GM18867 (cell line): Measurements from ENCODE around the gene SHB.

Experiments used
- ATAC-seq: cut with Tn5 transposase; IDR thresholded peaks from one replicate; pipeline ENCODE4 v1.9.1; 2021; ENCODE audit warnings: mild to moderate bottlenecking, moderate library complexity; ENCODE audit not compliant: unreplicated experiment

The SHB gene

GRCh38 chr9:38088006-38088925 is 19.2 kb upstream of the SHB start:
- peak; percentile 46 for ATAC-seq

DNA sequence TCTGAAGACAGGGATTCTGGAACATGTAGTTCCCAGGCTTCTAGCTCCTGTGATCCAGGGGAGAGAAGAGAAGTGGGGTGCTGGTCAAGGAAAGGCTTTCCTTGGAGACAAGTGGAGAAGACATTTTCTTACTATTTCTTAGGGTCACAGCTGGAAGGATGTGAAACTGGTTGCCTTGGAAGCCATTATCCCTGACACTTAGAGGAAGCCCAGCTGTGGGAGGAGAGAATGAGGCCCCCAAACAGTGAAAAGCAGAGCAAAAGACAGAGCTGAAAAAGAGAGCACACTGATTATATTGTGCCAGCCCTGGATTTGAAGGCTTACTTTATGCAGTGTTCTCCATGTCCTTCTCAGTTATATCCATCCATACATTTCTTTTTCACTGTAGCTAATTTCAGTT is 17.5 kb upstream of the SHB start:
- no peak for ATAC-seq

DNA sequence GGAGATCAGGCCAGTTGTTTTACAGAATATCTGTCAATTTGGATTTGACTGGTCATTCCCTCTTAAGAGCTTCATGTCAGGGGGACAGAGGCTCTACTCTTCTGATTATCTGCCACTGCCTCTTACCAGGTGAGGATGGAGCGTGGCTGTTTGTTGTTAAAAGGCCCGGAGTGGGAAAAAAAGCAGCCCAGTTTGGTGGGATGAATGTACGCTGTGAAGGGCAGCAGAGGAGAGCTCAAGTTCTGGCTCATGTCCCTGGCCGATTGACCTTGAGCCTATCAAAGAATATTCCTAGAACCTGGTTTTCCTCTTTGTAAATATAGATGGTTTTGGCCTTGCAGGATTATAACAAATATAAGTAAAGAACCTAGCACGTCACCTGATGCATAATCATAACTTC is 16.3 kb upstream of the SHB start:
- no peak for ATAC-seq

DNA sequence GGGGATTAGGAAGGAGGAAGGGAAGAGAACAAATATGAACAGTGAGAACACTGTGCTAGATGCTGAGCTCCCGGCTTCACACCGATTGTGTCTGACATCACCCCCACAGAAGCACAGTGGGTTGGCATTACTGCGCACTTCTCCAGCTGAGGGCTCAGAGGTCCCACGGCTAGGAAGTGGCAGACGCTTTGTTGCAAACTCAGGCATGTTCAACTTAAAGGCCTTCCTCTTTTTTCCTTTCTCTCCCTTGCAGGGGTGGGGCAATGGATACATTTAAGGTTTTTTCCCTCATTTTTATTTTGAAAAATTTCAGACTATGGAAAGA is 15.5 kb upstream of the SHB start:
- ATAC-seq = no peak

DNA sequence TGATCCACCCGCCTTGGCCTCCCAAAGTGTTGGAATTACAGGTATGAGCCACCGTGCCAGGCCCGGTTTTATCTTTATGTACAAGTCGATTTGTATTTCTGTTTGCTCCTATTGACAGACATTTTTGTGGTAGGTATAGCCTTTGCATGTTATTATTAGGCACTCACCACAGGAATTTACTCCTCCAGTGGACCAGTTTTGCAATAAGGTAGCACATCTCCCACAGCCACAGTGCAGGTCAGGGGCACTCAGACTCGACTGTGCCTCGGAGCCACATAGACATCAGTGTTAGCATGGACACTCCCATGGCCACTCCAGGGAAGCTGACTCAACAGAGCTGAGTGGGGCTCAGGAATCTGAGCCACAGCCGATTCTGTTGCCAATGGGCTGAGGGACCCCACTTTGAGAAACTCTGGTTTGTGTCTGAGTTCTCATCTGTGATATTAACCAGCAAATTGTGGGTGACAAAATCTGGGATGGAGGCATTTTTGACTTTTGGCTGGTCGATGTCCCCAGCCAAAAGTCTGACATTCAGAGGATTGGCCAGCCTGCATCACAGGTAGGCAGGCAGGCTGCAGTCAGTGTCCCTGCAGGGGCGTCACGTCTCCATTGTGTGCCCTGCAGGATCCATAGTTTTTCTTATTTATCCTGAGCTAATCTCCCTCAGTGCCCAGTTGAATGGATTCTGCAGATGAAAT is 15.0 kb upstream of the SHB start:
- no peak for ATAC-seq

DNA sequence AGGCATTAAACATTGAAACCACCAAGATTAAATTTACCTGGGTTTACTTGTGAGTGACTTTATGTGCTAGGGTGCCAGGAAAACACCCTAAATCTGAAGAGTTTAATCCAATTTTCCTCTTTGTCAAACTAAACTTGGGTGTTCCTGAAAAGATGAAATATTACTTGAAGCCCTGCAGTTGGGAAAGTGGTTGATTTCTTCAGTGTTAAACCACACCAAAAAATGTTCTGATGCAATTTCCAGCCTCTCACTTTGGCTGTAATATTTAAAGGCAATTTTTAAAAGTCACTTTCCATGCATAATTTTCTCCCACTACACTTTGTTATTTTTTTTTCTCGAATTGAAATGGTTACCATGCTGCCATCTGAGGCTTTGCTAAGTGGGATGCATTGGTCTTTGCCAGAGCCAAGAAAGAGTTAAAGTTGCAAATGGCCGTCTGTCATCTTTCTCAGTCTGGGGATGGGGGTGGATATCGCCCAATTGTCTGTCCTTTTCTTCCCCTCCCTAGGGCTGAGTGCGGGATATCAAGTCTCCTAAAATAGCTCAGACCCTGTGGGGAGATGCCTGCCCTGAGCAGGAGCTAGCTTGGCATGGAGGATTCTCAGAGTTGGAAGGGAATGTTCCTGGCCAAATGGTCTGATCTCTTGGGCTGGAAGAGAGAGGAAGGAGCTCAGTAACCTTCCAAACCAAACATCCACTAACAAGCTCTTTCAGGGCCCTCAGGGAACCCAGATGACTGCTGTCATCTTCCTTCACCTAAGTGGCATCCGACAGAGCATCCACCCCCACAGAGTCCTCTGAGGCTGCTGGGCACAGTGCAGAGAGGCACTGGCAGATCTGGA is 13.6 kb upstream of the SHB start:
- ATAC-seq = no peak

GRCh38 chr9:38081356-38082108 is 12.5 kb upstream of the SHB start:
- ATAC-seq = no peak

- ATAC-seq = no peak
Observed at GRCh38 chr9:38079461-38080031, 10.5 kb upstream of the SHB start.

- no peak for ATAC-seq
Observed at GRCh38 chr9:38075272-38075671, 6.2 kb upstream of the SHB start.

- ATAC-seq = no peak
Observed at GRCh38 chr9:38074441-38074961, 5.5 kb upstream of the SHB start.

- ATAC-seq = no peak
Observed at GRCh38 chr9:38073882-38074281, 4.9 kb upstream of the SHB start.

- ATAC-seq = no peak
Observed at GRCh38 chr9:38071470-38072134, 2.6 kb upstream of the SHB start.

DNA sequence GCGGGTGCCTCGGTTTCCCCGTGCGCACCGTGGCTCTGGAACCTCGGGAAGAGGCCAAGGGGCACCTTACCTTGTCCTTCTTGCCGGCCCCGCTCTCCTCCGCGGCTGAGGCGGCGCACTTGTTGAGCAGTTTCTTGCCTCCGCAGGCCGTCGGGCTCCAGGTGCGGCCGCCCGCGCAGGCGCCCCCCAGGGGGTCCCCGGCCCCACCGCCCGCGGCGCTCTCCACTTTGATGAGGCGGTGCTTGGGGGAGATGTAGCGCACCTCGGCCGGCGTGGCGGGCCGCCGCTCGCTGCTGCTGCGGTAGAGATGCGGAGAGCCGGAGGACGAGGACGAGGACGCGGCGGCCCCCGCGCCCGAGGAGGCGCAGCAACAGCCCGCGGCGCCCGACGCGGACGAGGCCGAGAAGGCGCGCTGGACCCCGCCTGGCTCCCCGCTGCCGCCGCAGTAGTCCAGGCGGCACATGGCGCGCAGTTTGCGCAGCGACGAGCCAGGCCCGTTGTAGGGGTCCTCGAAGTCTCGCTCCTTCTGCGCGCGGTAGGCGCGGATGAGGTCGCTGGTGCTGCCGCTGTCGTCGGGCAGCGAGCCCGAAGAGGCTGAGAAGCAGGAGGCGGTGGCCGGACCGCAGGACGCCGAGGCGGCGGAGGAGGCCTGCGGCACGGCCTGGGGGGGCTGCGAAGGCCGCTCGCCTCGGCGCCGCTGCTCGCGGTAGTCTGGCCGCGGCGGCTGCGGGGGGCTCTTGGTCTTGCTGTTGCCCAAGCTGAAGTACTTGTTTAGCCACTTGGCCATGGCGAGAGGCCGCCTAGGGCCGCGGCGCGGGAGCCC is 957 bp downstream of the SHB start:
- peak; percentile 0 for ATAC-seq

DNA sequence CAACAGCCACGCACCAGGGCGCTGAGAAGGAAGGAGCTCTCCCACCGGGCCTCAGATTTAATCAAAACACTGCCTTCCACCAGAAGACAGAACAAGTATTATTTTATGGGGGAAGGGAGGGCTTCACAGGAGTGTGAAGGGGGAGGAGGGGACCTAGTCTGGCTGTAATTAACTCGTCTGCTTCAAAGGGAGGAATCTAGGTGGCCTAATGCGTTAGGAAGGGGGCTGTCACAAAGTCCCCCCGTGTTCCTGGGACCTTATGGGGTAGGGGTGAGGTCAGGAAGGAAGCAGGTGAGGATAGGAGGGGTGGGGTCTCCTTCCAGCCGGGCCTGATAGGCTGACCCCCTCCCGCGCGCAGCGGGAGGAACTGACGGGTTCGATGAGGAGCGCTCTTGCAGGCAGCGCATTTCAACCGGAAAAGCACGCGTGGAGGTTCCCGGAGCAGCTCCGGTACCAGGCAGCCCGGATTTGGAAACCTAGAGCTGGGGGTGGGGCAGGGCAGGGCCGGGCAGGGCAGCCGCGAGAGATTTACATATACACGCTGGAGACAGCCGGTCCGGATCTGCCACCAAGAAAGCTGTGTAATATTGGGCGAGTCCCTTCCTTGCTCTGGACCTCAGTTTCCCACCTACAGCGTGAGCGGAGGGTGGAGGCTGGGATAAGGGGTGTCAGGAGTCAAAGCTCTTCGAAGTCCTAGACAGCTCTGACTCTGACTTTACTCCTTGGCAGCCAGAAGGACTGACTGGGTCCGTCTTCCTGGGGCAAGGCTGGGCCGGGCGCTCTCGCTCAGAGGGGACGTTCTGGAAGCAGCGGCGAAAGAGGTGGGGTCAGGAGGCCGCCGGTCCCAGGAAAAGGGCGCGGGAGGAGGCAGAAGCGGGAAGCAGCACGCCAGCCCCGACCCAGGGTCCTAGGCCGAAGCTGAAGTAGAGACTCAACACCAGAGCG is 1.8 kb downstream of the SHB start:
- no peak for ATAC-seq

DNA sequence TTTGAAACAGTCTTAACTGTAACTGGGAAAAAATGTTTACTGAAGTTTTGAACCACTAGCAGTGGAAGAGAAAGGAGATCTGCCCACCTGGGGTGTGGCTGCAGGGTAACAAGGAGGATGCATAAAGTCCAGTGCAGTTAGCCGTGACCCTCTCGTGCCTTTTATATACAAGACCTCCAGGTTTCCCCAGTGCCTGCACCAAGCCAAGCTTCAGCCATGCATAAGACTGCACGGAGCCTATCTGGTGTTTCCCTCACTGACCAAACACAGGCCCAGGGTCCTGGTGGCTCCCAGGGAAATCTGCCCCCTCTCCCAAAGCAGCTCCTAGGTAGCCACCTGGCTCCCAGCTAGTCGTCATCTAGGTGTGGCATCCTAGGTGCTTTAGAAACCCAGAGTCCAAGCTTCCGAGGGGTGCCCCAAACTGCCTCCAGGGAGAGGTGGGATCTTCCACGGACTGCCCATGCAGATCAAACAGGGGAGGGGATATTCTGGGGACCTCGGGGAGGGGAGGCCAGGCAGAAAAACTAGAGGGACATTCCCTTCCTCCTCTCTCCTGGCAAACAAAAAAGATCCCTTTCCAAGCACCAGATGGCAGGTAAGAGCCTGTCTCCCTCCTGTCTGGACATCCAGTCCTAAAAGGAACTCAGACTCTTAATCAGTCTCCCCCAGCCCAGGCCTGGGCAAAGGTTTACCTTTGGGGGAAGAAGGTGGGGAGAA is 2.7 kb downstream of the SHB start:
- ATAC-seq = no peak

DNA sequence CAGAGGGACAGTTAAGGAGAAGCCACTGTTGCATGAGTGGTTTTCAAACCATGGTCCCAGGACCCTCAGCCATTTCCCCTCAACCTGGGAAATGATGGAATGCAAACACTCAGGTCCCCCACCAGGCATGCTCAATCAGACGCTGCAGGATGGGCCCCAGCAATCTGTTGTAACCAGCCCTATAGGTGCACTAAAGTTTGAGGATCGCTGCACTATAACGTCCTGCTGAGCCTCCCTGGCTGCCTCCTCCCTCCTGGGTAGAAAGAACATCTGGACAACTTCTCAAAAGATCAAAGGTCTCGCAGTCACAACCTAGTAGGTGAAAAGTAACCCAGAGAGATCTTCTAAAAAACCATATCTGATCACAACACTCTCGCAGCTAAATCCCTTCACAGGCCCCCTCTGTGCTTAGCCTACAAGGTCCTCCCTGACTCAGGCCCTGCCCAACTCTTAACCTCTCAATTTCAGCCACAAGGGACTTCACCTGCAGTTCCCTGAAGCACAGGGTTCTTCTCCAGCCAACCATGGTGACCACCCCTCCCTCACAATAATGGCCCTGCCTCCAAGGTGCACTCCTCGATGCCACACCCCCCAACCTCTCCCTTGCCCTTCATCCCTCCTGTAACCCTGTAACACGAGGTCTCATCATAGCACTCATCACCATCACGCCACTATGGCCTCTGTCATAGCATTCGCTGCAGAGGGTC is 3.5 kb downstream of the SHB start:
- ATAC-seq = peak; percentile 38
